Measurements from ENCODE around the gene TBCA.
A peak's percentile ranks its signal among the peaks of the same experiment; 100 is the strongest.

Gene TBCA

GRCh38 chr5:77781076-77781475 lies 4.9 kb upstream of the TBCA start:
- H3K27ac ChIP-seq = no peak overlapping the region
- TF ChIP-seq ZFX (IDR thresholded peaks at IDR 0.05) (no peak), CTCF (conservative IDR thresholded peaks at IDR 0.05) (no peak)

GRCh38 chr5:77778881-77779438 lies 2.8 kb upstream of the TBCA start:
- TF ChIP-seq ZFX (IDR thresholded peaks at IDR 0.05) = no peak
- TF ChIP-seq CTCF (conservative IDR thresholded peaks at IDR 0.05) = no peak
- no peak overlapping the region for H3K27ac ChIP-seq

GRCh38 chr5:77778398-77778797 lies 2.3 kb upstream of the TBCA start:
- TF ChIP-seq CTCF (conservative IDR thresholded peaks at IDR 0.05) (no peak), ZFX (IDR thresholded peaks at IDR 0.05) (no peak)
- H3K27ac ChIP-seq = no peak overlapping the region

- no peak overlapping the region for H3K27ac ChIP-seq
- TF ChIP-seq ZFX (IDR thresholded peaks at IDR 0.05) (no peak), CTCF (conservative IDR thresholded peaks at IDR 0.05) (no peak)
Measured at GRCh38 chr5:77777911-77778310, 1.8 kb upstream of the TBCA start.

GRCh38 chr5:77777281-77777892 lies 1.2 kb upstream of the TBCA start:
- TF ChIP-seq CTCF (conservative IDR thresholded peaks at IDR 0.05) (no peak), ZFX (IDR thresholded peaks at IDR 0.05) (no peak)
- H3K27ac ChIP-seq = no peak overlapping the region

- TF ChIP-seq ZFX (IDR thresholded peaks at IDR 0.05) (no peak), CTCF (conservative IDR thresholded peaks at IDR 0.05) (no peak)
- peak overlapping the region; percentile 92 for H3K27ac ChIP-seq
Measured at GRCh38 chr5:77776554-77777206, 541 bp upstream of the TBCA start.

- TF ChIP-seq ZFX (IDR thresholded peaks at IDR 0.05) = no peak
- no peak for TF ChIP-seq CTCF (conservative IDR thresholded peaks at IDR 0.05)
- H3K27ac ChIP-seq = peak overlapping the region; percentile 92
Measured at GRCh38 chr5:77774981-77775789, 954 bp downstream of the TBCA start.

All from C4-2B (cell line).